Measurements from ENCODE around the gene PPP1R13B.

PPP1R13B gene

DNA sequence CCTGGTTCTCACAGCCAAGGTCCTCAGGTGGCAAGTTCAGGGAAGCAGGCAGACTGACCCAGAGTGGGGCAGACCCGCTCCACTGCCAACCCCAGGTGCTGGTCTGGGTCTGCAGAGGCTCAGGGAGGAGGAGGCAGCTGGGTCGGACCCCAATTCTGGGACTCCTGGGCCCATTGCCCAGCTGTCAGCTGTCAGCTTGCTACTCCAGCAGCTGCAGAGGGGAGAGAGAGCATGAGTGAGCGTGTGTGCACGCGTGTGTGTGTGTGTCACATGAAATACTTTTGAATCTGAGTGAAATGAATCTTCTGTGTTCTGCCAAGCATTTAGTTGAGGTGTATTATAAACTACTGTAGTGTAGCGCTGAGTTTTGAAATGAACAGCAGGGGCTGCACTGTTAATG lies 162.9 kb downstream of the PPP1R13B start:
- DNase-seq (ENCODE audit: low read depth), result no peak
